K562 (cell line): Measurements from ENCODE around the gene F2RL2. TPM values are rescaled to one million over a fixed set of nuclear protein-coding genes. Genes with fewer than 3 reads are reported as not detected.
A peak's percentile ranks its signal among the peaks of the same experiment; 100 is the strongest.

Experiments
- ATAC-seq: fragments of 200-7000 bp; cut with Tn5 transposase; 3 replicates; pipeline ENCODE4 v1.9.1; 2020; ENCODE audit warnings: moderate library complexity
- BruUV-seq: library from RNA; stranded (reverse); fragments of 400-500 nt; replicated peaks from 2 replicates; lab custom pipeline; 2021; lab: Mats Ljungman, UMichigan
- CTCF ChIA-PET: fragments of 300-600 bp; formaldehyde crosslinking; extraction: SDS; loops from one replicate; lab custom pipeline; 2021; ENCODE audit warnings: low intra/inter-chr PET ratio; lab: Yijun Ruan, JAX
- POLR2A ChIA-PET: fragments of 300-600, 350-650 bp; sonication (Branson Sonifier 250); formaldehyde crosslinking; extraction: SDS; loops from one replicate; lab custom pipeline; 2021; ENCODE audit warnings: antibody characterized with exemption, inconsistent platforms; lab: Yijun Ruan, JAX
- DNase-seq, 4 experiments: peaks; one replicate each; pipeline versions ENCODE4 v3.0.0 to v3.0.0-alpha.2; 2011 to 2018; ENCODE audit warnings: low spot score in 3 of 4, mixed read lengths in 3 of 4; ENCODE audit errors: extremely low read depth in 1 of 4
- FAIRE-seq: peaks from 2 replicates; lab custom pipeline; 2011; peaks lifted over from hg19 to GRCh38; lab: Jason Lieb, UNC
- H2AFZ ChIP-seq: 2 replicates; pipeline ENCODE4 v1.6.0; 2011; ENCODE audit warnings: low read depth, low read length, control low read depth, inconsistent platforms
- H3K27ac ChIP-seq: fragments of 200-600 bp; 3 replicates; pipeline ENCODE4 v1.8.0; 2011; ENCODE audit warnings: low read depth, mild to moderate bottlenecking, control low read depth, inconsistent platforms, low read length, moderate library complexity, mixed read lengths; ENCODE audit errors: extremely low read depth
- H3K27me3 ChIP-seq, 2 experiments: fragments of 300-600 bp in 1 of 2; 2 replicates in 1 of 2; 3 replicates in 1 of 2; pipeline versions ENCODE4 v1.6.0 to v1.8.0; 2011; ENCODE audit warnings: inconsistent platforms in 2 of 2, low read length in 2 of 2, mild to moderate bottlenecking in 1 of 2, mixed read lengths in 1 of 2, moderate library complexity in 1 of 2; ENCODE audit not compliant: control insufficient read depth in 2 of 2, insufficient read depth in 2 of 2
- H3K36me3 ChIP-seq: fragments of 300-600 bp; 3 replicates; pipeline ENCODE4 v1.8.0; 2011; ENCODE audit warnings: mild to moderate bottlenecking, low read length, inconsistent platforms; ENCODE audit not compliant: control insufficient read depth, insufficient read depth
- H3K4me1 ChIP-seq, 2 experiments: fragments of 200-600 bp in 1 of 2; replicated peaks in 1 of 2; 2 replicates in 1 of 2; 3 replicates in 1 of 2; pipeline versions ENCODE4 v1.5.1 to v1.8.0; 2011; ENCODE audit warnings: inconsistent platforms in 2 of 2, low read length in 2 of 2, mild to moderate bottlenecking in 1 of 2, mixed read lengths in 1 of 2, moderate library complexity in 1 of 2; ENCODE audit not compliant: control insufficient read depth in 2 of 2, insufficient read depth in 2 of 2
- H3K4me2 ChIP-seq: 2 replicates; pipeline ENCODE4 v1.6.1; 2011; ENCODE audit warnings: low read length, control low read depth, inconsistent platforms, mixed read lengths; ENCODE audit not compliant: insufficient read depth
- H3K4me3 ChIP-seq: fragments of 200-600 bp; sonication (generic), shearing (Covaris generic); 2 replicates; pipeline ENCODE4 v1.5.1; 2016; ENCODE audit warnings: control low read depth, inconsistent platforms
- H3K79me2 ChIP-seq: fragments of 200-600 bp; 3 replicates; pipeline ENCODE4 v1.8.0; 2011; ENCODE audit warnings: low read length, inconsistent platforms; ENCODE audit not compliant: control insufficient read depth, insufficient read depth
- H3K9ac ChIP-seq, 2 experiments: 2 replicates each; pipeline versions ENCODE4 v1.6.0 to v1.6.1; 2011; ENCODE audit warnings: low read depth in 2 of 2, low read length in 2 of 2, control low read depth in 1 of 2, inconsistent platforms in 1 of 2, mild to moderate bottlenecking in 1 of 2, mixed read lengths in 1 of 2; ENCODE audit not compliant: insufficient read depth in 1 of 2
- H3K9me1 ChIP-seq: one replicate; pipeline ENCODE4 v1.6.0; 2011; ENCODE audit warnings: inconsistent platforms, mild to moderate bottlenecking, low read length, moderate library complexity; ENCODE audit not compliant: control insufficient read depth, insufficient read depth
- H3K9me3 ChIP-seq: replicated peaks from 2 replicates; pipeline ENCODE4 v1.5.1; 2011; ENCODE audit warnings: low read depth, low read length, inconsistent platforms; ENCODE audit not compliant: control insufficient read depth, insufficient read depth
- H4K20me1 ChIP-seq: replicated peaks from 2 replicates; pipeline ENCODE4 v1.6.1; 2011; ENCODE audit warnings: low read length, inconsistent platforms, mixed read lengths; ENCODE audit not compliant: control insufficient read depth, insufficient read depth
- DACH1 ChIP-seq: fragments of 450-650 bp; IDR thresholded peaks from 2 replicates; pipeline ENCODE4 v1.6.1; 2018; ENCODE audit not compliant: partially characterized antibody
- HDAC6 ChIP-seq: IDR thresholded peaks from 2 replicates; pipeline ENCODE4 v1.6.1; 2012; ENCODE audit warnings: low read depth, mild to moderate bottlenecking, control low read depth, inconsistent platforms, low read length, moderate library complexity
- KAT7 ChIP-seq: sonication (generic); formaldehyde crosslinking; IDR thresholded peaks from 2 replicates; pipeline ENCODE4 v1.8.0; 2022; ENCODE audit warnings: missing genetic modification reagents, mild to moderate bottlenecking, borderline replicate concordance
- MBD2 ChIP-seq: sonication (generic); IDR thresholded peaks from 2 replicates; pipeline ENCODE4 v1.6.1; 2016; ENCODE audit warnings: low read depth, borderline replicate concordance
- SMC3 ChIP-seq: conservative IDR thresholded peaks from 2 replicates; pipeline ENCODE4 v1.6.1; 2011; ENCODE audit warnings: low read depth, low read length, improper control_type of control experiment; ENCODE audit not compliant: insufficient read depth
- ZNF140 ChIP-seq: fragments of 250-450 bp; sonication (Bioruptor Pico); IDR thresholded peaks from 2 replicates; pipeline ENCODE4 v1.8.0; 2021; ENCODE audit warnings: moderate library complexity, mild to moderate bottlenecking, inconsistent platforms
- ZNF766 ChIP-seq: fragments of 200-800 bp; sonication (Bioruptor generic); conservative IDR thresholded peaks from 2 replicates; pipeline ENCODE4 v1.6.1; 2016; ENCODE audit warnings: missing genetic modification characterization, missing compliant biosample characterization
- WGBS: fragments of 100-300 bp; shearing (Covaris generic); methylation state at CpG from one replicate; pipeline ENCODE4 v1.1.6; 2016; ENCODE audit warnings: low coverage, mixed read lengths; ENCODE audit not compliant: insufficient coverage; ENCODE audit errors: missing lambda C conversion rate; 5-methylcytosine and 5-hydroxymethylcytosine counted together
- in situ Hi-C: fragments of 300-500 bp; cut with MboI; formaldehyde crosslinking; loops from 4 replicates; pipeline ENCODE4 v1.15.0; 2018; ENCODE audit warnings: inconsistent platforms, mixed read lengths
- intact Hi-C: fragments of 100-400 bp; cut with micrococcal nuclease; formaldehyde crosslinking; loops from 2 replicates; pipeline ENCODE4 v1.14.2; 2022
- polyA plus RNA-seq, 8 experiments: library from polyadenylated mRNA; depleted of rRNA in 4 of 8; stranded (reverse) in 5 of 8; unstranded in 3 of 8; fragments of >200 nt; fragmentation: Nextera tagmentation in 2 of 8; fragmentation: Illumina TruSeq in 1 of 8; extraction: Ambion mirVana in 2 of 8; extraction: Trizol in 1 of 8; gene quantifications; 2 replicates each; pipeline versions ENCODE4 v1.2.1 to v1.2.3, GENCODE V29; 2011 to 2014; ENCODE audit warnings: inconsistent platforms in 1 of 8, missing spikeins in 1 of 8
- total RNA-seq, 7 experiments: library from RNA; depleted of rRNA in 6 of 7; stranded (reverse); fragments of >200 nt in 6 of 7; fragmentation: Illumina TruSeq in 2 of 7; extraction: Trizol in 2 of 7; gene quantifications; 2 replicates each; pipeline versions ENCODE4 v1.2.1 to v1.2.3, GENCODE V29; 2011 to 2021; ENCODE audit warnings: low replicate concordance in 1 of 7
- TF ChIP-seq, protein P1 (sequence below), 3 experiments: IDR thresholded peaks in 2 of 3; conservative IDR thresholded peaks in 1 of 3; 2 replicates each; pipeline ENCODE4 v1.5.1; 2011 to 2012; ENCODE audit warnings: low read length in 3 of 3, mild to moderate bottlenecking in 3 of 3, control low read depth in 2 of 3, improper control_type of control experiment in 1 of 3, inconsistent platforms in 1 of 3, low read depth in 1 of 3, mixed read lengths in 1 of 3, moderate library complexity in 1 of 3; ENCODE audit not compliant: insufficient read depth in 2 of 3
- TF ChIP-seq, protein P2 (sequence below), 2 experiments: IDR thresholded peaks; 2 replicates each; pipeline ENCODE4 v1.6.1; 2011; ENCODE audit warnings: borderline replicate concordance in 1 of 2, control low read depth in 1 of 2, low read depth in 1 of 2, low read length in 1 of 2, mild to moderate bottlenecking in 1 of 2, mixed read lengths in 1 of 2, moderate library complexity in 1 of 2; ENCODE audit not compliant: insufficient read depth in 1 of 2, insufficient read length in 1 of 2, poor library complexity in 1 of 2, severe bottlenecking in 1 of 2; ENCODE audit errors: extremely low read depth in 1 of 2

The F2RL2 gene
- total and polyA plus RNA-seq, 9 of the 15 experiments (the other 6 are each of a cell fraction or from before 2014, with no cell fraction given), result 0.03 to 0.12 (median 0.06) TPM; not detected in 3

DNA sequence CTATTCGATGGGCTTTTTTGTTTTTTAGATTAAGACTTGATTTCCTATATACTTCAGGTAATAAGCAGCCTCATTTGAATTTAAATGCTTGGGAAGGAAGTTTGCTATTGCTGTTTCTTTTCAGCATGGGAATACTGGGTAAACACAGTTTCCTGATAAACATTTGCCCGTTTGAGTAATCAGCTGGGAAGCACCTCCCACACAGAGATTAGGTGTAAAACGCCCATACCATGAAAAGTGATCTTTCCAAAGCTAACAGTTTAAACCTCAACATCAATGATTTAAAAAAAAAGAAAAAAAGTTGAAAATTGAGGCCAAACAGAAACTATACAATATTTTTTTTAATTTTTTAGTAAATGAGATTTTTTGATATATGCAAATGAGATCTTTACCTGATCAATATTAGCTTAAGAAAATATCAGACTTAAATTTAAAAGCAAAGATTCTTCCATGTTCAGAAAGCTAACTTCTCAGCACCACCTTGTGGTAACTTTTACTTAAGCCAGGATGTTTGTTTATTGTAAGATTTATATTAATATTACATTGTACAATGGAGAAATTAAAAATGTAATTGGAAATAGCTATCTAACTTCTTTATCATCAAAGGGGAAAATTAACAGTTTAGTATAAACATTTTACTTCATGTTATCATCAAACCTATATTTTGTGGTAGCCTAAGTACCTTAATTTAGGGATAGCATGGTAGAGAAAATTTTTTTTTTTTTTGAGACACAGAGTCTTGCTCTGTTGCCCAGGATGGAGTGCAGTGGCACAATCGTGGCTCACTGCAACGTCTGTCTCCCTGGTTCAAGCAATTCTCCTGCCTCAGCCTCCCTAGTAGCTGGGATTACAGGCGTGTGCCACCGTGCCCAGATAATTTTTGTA is 39.8 kb downstream of the F2RL2 start:
- WGBS, result 30% methylated on average over 7 of the region's 7 CpGs
- no peak overlapping the region for H3K27ac ChIP-seq
- peaks cover 3 to 15% of the 10 kb centered on the region in 2 experiments; a peak in 4 of 5 replicates for H3K4me1 ChIP-seq
- FAIRE-seq (peak; percentile 35), DNase-seq (peak in 1 of 4 experiments; percentile 34), ATAC-seq (peak; percentile 46; the same call in 1 of the 3 replicates)
- no peaks in the 10 kb centered on the region for H4K20me1 ChIP-seq
- H3K36me3 ChIP-seq, result no peaks in the 10 kb centered on the region
- H3K79me2 ChIP-seq, result no peaks in the 10 kb centered on the region
- H3K9ac ChIP-seq, result no peak overlapping the region
- H2AFZ ChIP-seq, result no peak overlapping the region
- no peak overlapping the region for H3K4me2 ChIP-seq
- ChIA-PET POLR2A (interaction anchor here (0.5 to 1.6 kb wide), 6 partner anchors 12 to 263 kb away, joined by 3 to 4 read pairs (median 3); no protein-coding TSS in a partner anchor), CTCF (interaction anchor here (0.7 to 1.8 kb wide), 3 partner anchors 180 to 510 kb away, joined by 4 to 19 read pairs (median 10); partner anchors contain the start of gene IQGAP2)
- no peaks in the 10 kb centered on the region for H3K9me1 ChIP-seq
- intact Hi-C loops, result loop anchor here (2.0 kb wide), 1 partner anchor 181 kb away; the partner anchor contains the start of gene IQGAP2
- H3K4me3 ChIP-seq, result no peak overlapping the region
- H3K9me3 ChIP-seq, result no peaks in the 10 kb centered on the region
- H3K27me3 ChIP-seq, result no peaks in the 10 kb centered on the region
- no TSS peak for BruUV-seq
- in situ Hi-C loops, result no loop called here
- TF ChIP-seq DACH1 (no peak), SMC3 (0 out of 2 replicates have a peak, but pooled peaks have one; percentile 22), KAT7 (CRISPR knock-in tag) (no peak), ZNF766 (CRISPR knock-in tag) (0 out of 2 replicates have a peak, but pooled peaks have one; percentile 18), ZNF140 (CRISPR knock-in tag) (no peak), MBD2 (no peak), HDAC6 (no peak)
- TF ChIP-seq, protein P1, sequence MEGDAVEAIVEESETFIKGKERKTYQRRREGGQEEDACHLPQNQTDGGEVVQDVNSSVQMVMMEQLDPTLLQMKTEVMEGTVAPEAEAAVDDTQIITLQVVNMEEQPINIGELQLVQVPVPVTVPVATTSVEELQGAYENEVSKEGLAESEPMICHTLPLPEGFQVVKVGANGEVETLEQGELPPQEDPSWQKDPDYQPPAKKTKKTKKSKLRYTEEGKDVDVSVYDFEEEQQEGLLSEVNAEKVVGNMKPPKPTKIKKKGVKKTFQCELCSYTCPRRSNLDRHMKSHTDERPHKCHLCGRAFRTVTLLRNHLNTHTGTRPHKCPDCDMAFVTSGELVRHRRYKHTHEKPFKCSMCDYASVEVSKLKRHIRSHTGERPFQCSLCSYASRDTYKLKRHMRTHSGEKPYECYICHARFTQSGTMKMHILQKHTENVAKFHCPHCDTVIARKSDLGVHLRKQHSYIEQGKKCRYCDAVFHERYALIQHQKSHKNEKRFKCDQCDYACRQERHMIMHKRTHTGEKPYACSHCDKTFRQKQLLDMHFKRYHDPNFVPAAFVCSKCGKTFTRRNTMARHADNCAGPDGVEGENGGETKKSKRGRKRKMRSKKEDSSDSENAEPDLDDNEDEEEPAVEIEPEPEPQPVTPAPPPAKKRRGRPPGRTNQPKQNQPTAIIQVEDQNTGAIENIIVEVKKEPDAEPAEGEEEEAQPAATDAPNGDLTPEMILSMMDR (IDR thresholded peaks at IDR 0.05 in 2 of 3, conservative IDR thresholded peaks at IDR 0.05 in 1 of 3; ENCODE audit: insufficient read depth in 2 of 3, low read depth in 1 of 3, low read length in 3 of 3), result peak in 2 of 3 experiments; percentile 25 to 66; a peak in 3 of 6 replicates
- TF ChIP-seq, protein P2, sequence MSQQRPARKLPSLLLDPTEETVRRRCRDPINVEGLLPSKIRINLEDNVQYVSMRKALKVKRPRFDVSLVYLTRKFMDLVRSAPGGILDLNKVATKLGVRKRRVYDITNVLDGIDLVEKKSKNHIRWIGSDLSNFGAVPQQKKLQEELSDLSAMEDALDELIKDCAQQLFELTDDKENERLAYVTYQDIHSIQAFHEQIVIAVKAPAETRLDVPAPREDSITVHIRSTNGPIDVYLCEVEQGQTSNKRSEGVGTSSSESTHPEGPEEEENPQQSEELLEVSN (IDR thresholded peaks at IDR 0.05; ENCODE audit: borderline replicate concordance in 1 of 2, extremely low read depth in 1 of 2, insufficient read depth in 1 of 2, insufficient read length in 1 of 2, low read depth in 1 of 2, low read length in 1 of 2, poor library complexity in 1 of 2, severe bottlenecking in 1 of 2), result no peak
